Measurements from ENCODE around the gene SMARCC2. TPM values are rescaled to one million over a fixed set of nuclear protein-coding genes. Genes with fewer than 3 reads are reported as not detected.

The SMARCC2 gene
- total and polyA plus RNA-seq, 2 of the 13 experiments (the other 11 are each of a cell fraction or from before 2014, with no cell fraction given) = 21.3 to 24.1 TPM

GRCh38 chr12:56230432-56231183 lies 41.3 kb upstream of the SMARCC2 start (continued):
- TF ChIP-seq NFAT5 (CRISPR knock-in tag; IDR thresholded peaks at IDR 0.05) (0 out of 2 replicates have a peak, but pooled peaks have one; percentile 46), NCOR1 (IDR thresholded peaks at IDR 0.05; ENCODE audit: borderline replicate concordance, low read length) (peak; percentile 66), ISL2 (CRISPR knock-in tag; IDR thresholded peaks at IDR 0.05) (peak; percentile 24; the same call in 1 of the 2 replicates), GATAD1 (CRISPR knock-in tag; IDR thresholded peaks at IDR 0.05) (peak; percentile 21), GFI1 (CRISPR knock-in tag; IDR thresholded peaks at IDR 0.05; ENCODE audit: borderline replicate concordance) (no peak), KDM6A (CRISPR knock-in tag; IDR thresholded peaks at IDR 0.05; ENCODE audit: low read depth) (peak; percentile 80), TEF (CRISPR knock-in tag; IDR thresholded peaks at IDR 0.05) (no peak), PAXIP1 (CRISPR knock-in tag; conservative IDR thresholded peaks at IDR 0.05) (peak; percentile 95)
- TF ChIP-seq, protein P1, sequence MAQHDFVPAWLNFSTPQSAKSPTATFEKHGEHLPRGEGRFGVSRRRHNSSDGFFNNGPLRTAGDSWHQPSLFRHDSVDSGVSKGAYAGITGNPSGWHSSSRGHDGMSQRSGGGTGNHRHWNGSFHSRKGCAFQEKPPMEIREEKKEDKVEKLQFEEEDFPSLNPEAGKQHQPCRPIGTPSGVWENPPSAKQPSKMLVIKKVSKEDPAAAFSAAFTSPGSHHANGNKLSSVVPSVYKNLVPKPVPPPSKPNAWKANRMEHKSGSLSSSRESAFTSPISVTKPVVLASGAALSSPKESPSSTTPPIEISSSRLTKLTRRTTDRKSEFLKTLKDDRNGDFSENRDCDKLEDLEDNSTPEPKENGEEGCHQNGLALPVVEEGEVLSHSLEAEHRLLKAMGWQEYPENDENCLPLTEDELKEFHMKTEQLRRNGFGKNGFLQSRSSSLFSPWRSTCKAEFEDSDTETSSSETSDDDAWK (CRISPR knock-in tag; IDR thresholded peaks at IDR 0.05) = no peak
- TF ChIP-seq, protein P2, sequence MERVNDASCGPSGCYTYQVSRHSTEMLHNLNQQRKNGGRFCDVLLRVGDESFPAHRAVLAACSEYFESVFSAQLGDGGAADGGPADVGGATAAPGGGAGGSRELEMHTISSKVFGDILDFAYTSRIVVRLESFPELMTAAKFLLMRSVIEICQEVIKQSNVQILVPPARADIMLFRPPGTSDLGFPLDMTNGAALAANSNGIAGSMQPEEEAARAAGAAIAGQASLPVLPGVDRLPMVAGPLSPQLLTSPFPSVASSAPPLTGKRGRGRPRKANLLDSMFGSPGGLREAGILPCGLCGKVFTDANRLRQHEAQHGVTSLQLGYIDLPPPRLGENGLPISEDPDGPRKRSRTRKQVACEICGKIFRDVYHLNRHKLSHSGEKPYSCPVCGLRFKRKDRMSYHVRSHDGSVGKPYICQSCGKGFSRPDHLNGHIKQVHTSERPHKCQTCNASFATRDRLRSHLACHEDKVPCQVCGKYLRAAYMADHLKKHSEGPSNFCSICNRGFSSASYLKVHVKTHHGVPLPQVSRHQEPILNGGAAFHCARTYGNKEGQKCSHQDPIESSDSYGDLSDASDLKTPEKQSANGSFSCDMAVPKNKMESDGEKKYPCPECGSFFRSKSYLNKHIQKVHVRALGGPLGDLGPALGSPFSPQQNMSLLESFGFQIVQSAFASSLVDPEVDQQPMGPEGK (CRISPR knock-in tag; IDR thresholded peaks at IDR 0.05) = peak; percentile 92
- TF ChIP-seq, protein P3, sequence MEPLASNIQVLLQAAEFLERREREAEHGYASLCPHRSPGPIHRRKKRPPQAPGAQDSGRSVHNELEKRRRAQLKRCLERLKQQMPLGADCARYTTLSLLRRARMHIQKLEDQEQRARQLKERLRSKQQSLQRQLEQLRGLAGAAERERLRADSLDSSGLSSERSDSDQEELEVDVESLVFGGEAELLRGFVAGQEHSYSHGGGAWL (CRISPR knock-in tag; IDR thresholded peaks at IDR 0.05) = 0 out of 2 replicates have a peak, but pooled peaks have one; percentile 12
- TF ChIP-seq, protein P4, sequence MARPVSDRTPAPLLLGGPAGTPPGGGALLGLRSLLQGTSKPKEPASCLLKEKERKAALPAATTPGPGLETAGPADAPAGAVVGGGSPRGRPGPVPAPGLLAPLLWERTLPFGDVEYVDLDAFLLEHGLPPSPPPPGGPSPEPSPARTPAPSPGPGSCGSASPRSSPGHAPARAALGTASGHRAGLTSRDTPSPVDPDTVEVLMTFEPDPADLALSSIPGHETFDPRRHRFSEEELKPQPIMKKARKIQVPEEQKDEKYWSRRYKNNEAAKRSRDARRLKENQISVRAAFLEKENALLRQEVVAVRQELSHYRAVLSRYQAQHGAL (CRISPR knock-in tag; IDR thresholded peaks at IDR 0.05; ENCODE audit: not compliant biosample characterization) = peak; percentile 39
